GM19438 (cell line): ENCODE data around the gene NKTR.

Source experiments
- ATAC-seq: cut with Tn5 transposase; IDR thresholded peaks from one replicate; pipeline ENCODE4 v1.9.1; 2021; ENCODE audit warnings: low read depth; ENCODE audit not compliant: unreplicated experiment

NKTR gene

GRCh38 chr3:42675909-42676308 lies 75.4 kb downstream of the NKTR start:
- ATAC-seq = no peak

GRCh38 chr3:42678447-42678846 lies 78.0 kb downstream of the NKTR start:
- no peak for ATAC-seq

GRCh38 chr3:42680271-42680670 lies 79.8 kb downstream of the NKTR start:
- ATAC-seq = no peak

GRCh38 chr3:42680806-42681205 lies 80.3 kb downstream of the NKTR start:
- ATAC-seq = no peak

GRCh38 chr3:42681361-42682038 lies 81.0 kb downstream of the NKTR start:
- ATAC-seq = no peak

- no peak for ATAC-seq
Measured at GRCh38 chr3:42682301-42683070, 82.0 kb downstream of the NKTR start.

GRCh38 chr3:42683875-42684598 lies 83.6 kb downstream of the NKTR start:
- no peak for ATAC-seq

GRCh38 chr3:42684632-42685362 lies 84.3 kb downstream of the NKTR start:
- ATAC-seq = no peak

GRCh38 chr3:42685363-42685881 lies 84.9 kb downstream of the NKTR start, which contains the start of gene KLHL40:
TSS of gene KLHL40 (plus strand) at chr3:42685537. CDS start at chr3:42685619, 82 bp downstream.
- ATAC-seq = no peak

- ATAC-seq = no peak
Measured at GRCh38 chr3:42685891-42686820, 85.7 kb downstream of the NKTR start.

- ATAC-seq = no peak
Measured at GRCh38 chr3:42686832-42687650, 86.6 kb downstream of the NKTR start.

GRCh38 chr3:42688016-42688415 lies 87.5 kb downstream of the NKTR start:
- no peak for ATAC-seq

- ATAC-seq = no peak
Measured at GRCh38 chr3:42688487-42689420, 88.3 kb downstream of the NKTR start.

GRCh38 chr3:42689421-42690014 lies 89.0 kb downstream of the NKTR start:
- ATAC-seq = no peak

- ATAC-seq = no peak
Measured at GRCh38 chr3:42690191-42690590, 89.7 kb downstream of the NKTR start.

GRCh38 chr3:42690766-42691680 lies 90.5 kb downstream of the NKTR start:
- ATAC-seq = no peak
